DOHH2 (cell line): Measurements from ENCODE around the gene SLC6A11.

ENCODE experiments used
- H3F3A ChIP-seq: fragments of 200-600 bp; sonication (generic), shearing (Covaris generic); 2 replicates; pipeline ENCODE4 v1.6.0; 2016; ENCODE audit warnings: antibody characterized with exemption, mild to moderate bottlenecking; ENCODE audit not compliant: control insufficient read depth, insufficient read depth
- H3K27ac ChIP-seq: fragments of 200-600 bp; sonication (generic); 2 replicates; pipeline ENCODE4 v1.5.1; 2014; ENCODE audit warnings: low read depth, mild to moderate bottlenecking, low read length, moderate library complexity
- H3K27me3 ChIP-seq: fragments of 200-600 bp; sonication (generic); 2 replicates; pipeline ENCODE4 v1.6.1; 2014; ENCODE audit warnings: mild to moderate bottlenecking, low read length, mixed read lengths; ENCODE audit not compliant: control insufficient read depth
- H3K36me3 ChIP-seq: fragments of 200-600 bp; sonication (generic); 2 replicates; pipeline ENCODE4 v1.6.1; 2014; ENCODE audit warnings: mild to moderate bottlenecking, low read length, moderate library complexity, mixed read lengths; ENCODE audit not compliant: control insufficient read depth
- H3K4me1 ChIP-seq: fragments of 200-600 bp; sonication (generic); 2 replicates; pipeline ENCODE4 v1.6.1; 2014; ENCODE audit warnings: mild to moderate bottlenecking, low read length, mixed read lengths; ENCODE audit not compliant: control insufficient read depth
- H3K4me2 ChIP-seq: fragments of 200-600 bp; sonication (generic); 2 replicates; pipeline ENCODE4 v1.6.0; 2014; ENCODE audit warnings: mild to moderate bottlenecking, low read length, moderate library complexity
- H3K4me3 ChIP-seq: fragments of 200-600 bp; sonication (generic); 2 replicates; pipeline ENCODE4 v1.5.1; 2014; ENCODE audit warnings: mild to moderate bottlenecking, low read length, mixed read lengths
- H3K79me2 ChIP-seq: fragments of 200-600 bp; sonication (generic); 2 replicates; pipeline ENCODE4 v1.6.1; 2014; ENCODE audit warnings: mild to moderate bottlenecking, low read length, mixed read lengths; ENCODE audit not compliant: control insufficient read depth
- H3K9me2 ChIP-seq: fragments of 200-600 bp; sonication (generic); replicated peaks from 2 replicates; pipeline ENCODE4 v1.6.1; 2014; ENCODE audit warnings: mild to moderate bottlenecking, low read length, mixed read lengths; ENCODE audit not compliant: control insufficient read depth
- H3K9me3 ChIP-seq: fragments of 200-600 bp; sonication (generic); 2 replicates; pipeline ENCODE4 v1.6.1; 2014; ENCODE audit warnings: antibody characterized with exemption, low read length, mixed read lengths; ENCODE audit not compliant: control insufficient read depth, insufficient read depth
- H4K20me1 ChIP-seq: fragments of 200-600 bp; sonication (generic); 2 replicates; pipeline ENCODE4 v1.6.0; 2014; ENCODE audit warnings: low read depth, mild to moderate bottlenecking, antibody characterized with exemption, low read length, moderate library complexity; ENCODE audit not compliant: control insufficient read depth, insufficient read depth
- CTCF ChIP-seq: fragments of 200-600 bp; sonication (generic); IDR thresholded peaks from one replicate; pipeline ENCODE4 v1.5.1; 2014; ENCODE audit warnings: antibody characterized with exemption, mild to moderate bottlenecking, low read depth, low read length; ENCODE audit not compliant: poor library complexity, severe bottlenecking
- EZH2phosphoT487 ChIP-seq: fragments of 200-600 bp; sonication (generic); IDR thresholded peaks from 2 replicates; pipeline ENCODE4 v1.6.1; 2017; ENCODE audit warnings: borderline replicate concordance, mild to moderate bottlenecking, antibody characterized with exemption, low read length, moderate library complexity, mixed read lengths

Gene SLC6A11

DNA sequence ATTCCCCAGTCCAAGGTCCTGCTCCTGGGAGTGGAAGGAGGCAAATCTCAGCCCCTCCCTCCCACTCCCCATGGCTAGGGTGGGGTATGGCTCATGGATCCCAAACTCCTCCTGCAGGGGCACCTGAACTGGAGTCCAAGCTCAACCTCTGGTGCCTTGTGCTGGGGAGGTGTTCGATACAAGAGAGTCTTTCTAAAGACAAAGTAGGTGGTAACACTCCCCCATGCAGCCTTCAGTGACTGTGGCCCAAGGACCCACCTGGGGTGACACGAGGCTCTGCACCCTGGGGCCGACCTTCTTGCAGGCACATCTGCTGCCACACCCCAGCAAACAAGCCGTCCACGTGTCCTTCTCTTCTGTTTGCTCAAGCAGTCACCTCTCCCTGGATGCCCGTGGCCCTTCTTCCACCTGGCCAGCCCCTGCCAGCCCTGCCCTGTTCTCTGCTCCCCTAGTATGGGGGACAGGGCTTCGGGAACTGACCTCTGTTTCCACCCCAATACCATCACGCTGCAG lies 36.7 kb upstream of the SLC6A11 start:
- H3K9me3 ChIP-seq: no peaks in the 10 kb centered on the region
- no peak overlapping the region for H3K4me3 ChIP-seq
- no peak overlapping the region for H3K4me2 ChIP-seq
- no peaks in the 10 kb centered on the region for H3K36me3 ChIP-seq
- no peaks in the 10 kb centered on the region for H3K79me2 ChIP-seq
- TF ChIP-seq CTCF (no peak), EZH2phosphoT487 (no peak)
- no peaks in the 10 kb centered on the region for H3K27me3 ChIP-seq
- H4K20me1 ChIP-seq: no peaks in the 10 kb centered on the region
- H3F3A ChIP-seq: no peaks in the 10 kb centered on the region
- no peaks in the 10 kb centered on the region for H3K9me2 ChIP-seq
- H3K4me1 ChIP-seq: no peaks in the 10 kb centered on the region
- no peak overlapping the region for H3K27ac ChIP-seq

GRCh38 chr3:10780243-10780642 lies 35.8 kb upstream of the SLC6A11 start:
- H3K27me3 ChIP-seq: peaks cover 3% of the 10 kb centered on the region; the same call in 1 of the 2 replicates
- H3K9me3 ChIP-seq: no peaks in the 10 kb centered on the region
- no peak overlapping the region for H3K4me3 ChIP-seq
- H3K36me3 ChIP-seq: no peaks in the 10 kb centered on the region
- TF ChIP-seq CTCF (no peak), EZH2phosphoT487 (no peak)
- H3K79me2 ChIP-seq: no peaks in the 10 kb centered on the region
- H3K4me1 ChIP-seq: no peaks in the 10 kb centered on the region
- no peaks in the 10 kb centered on the region for H3F3A ChIP-seq
- H3K9me2 ChIP-seq: no peaks in the 10 kb centered on the region
- no peak overlapping the region for H3K4me2 ChIP-seq
- no peaks in the 10 kb centered on the region for H4K20me1 ChIP-seq
- H3K27ac ChIP-seq: no peak overlapping the region

- no peaks in the 10 kb centered on the region for H3K9me2 ChIP-seq
- no peaks in the 10 kb centered on the region for H3K79me2 ChIP-seq
- no peaks in the 10 kb centered on the region for H3K9me3 ChIP-seq
- TF ChIP-seq EZH2phosphoT487 (no peak), CTCF (no peak)
- no peaks in the 10 kb centered on the region for H3K36me3 ChIP-seq
- no peaks in the 10 kb centered on the region for H3K4me1 ChIP-seq
- peaks cover 3% of the 10 kb centered on the region; the same call in 1 of the 2 replicates for H3K27me3 ChIP-seq
- H3F3A ChIP-seq: no peaks in the 10 kb centered on the region
- no peaks in the 10 kb centered on the region for H4K20me1 ChIP-seq
- no peak overlapping the region for H3K27ac ChIP-seq
- no peak overlapping the region for H3K4me3 ChIP-seq
- no peak overlapping the region for H3K4me2 ChIP-seq
Measured at GRCh38 chr3:10780922-10781321, 35.1 kb upstream of the SLC6A11 start.

DNA sequence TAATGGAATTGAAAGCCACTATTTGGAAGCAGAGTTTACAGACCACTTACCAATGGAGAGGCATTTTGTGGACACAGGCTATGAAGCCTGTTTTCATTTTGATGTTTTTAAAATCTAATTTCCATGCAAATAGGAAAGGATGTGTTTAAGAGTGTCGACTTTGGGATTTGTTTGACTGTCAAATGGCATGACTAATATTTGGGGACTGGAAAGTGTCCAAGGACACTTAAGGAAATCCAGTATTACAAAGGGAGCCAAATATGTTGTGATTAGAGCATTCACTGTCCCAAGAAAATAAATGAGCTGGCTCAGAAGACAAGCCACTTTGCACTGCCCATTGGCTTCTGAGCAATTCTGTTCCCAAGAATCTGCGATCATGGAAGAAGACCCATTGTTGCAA lies 34.0 kb upstream of the SLC6A11 start:
- Histone ChIP-seq H3K4me1 (no peaks in the 10 kb centered on the region), H3K4me2 (no peak overlapping the region), H3K9me2 (no peaks in the 10 kb centered on the region), H4K20me1 (no peaks in the 10 kb centered on the region), H3K79me2 (no peaks in the 10 kb centered on the region), H3K4me3 (no peak overlapping the region), H3K27me3 (peaks cover 3% of the 10 kb centered on the region; the same call in 1 of the 2 replicates), H3K9me3 (no peaks in the 10 kb centered on the region), H3K27ac (no peak overlapping the region), H3K36me3 (no peaks in the 10 kb centered on the region), H3F3A (no peaks in the 10 kb centered on the region)
- no peak for TF ChIP-seq CTCF
